MCF 10A (cell line): ENCODE data around the gene NBPF20. TPM values are rescaled to one million over a fixed set of nuclear protein-coding genes. Genes with fewer than 3 reads are reported as not detected.
A peak's percentile ranks its signal among the peaks of the same experiment; 100 is the strongest.
"Not testable (repeated sequence)": the region's sequence is repeated elsewhere in the genome, so short reads cannot be mapped to it uniquely, and the experiment has no call there.

Source experiments
- BruUV-seq: library from RNA; stranded (reverse); fragments of 400-500 nt; replicated peaks from 2 replicates; lab custom pipeline; 2021; lab: Mats Ljungman, UMichigan
- CTCF ChIA-PET: fragments of 300-600 bp; sonication (Branson Sonifier 250); formaldehyde crosslinking; extraction: SDS; loops from one replicate; lab custom pipeline; 2021; ENCODE audit warnings: antibody characterized with exemption, inconsistent platforms; lab: Yijun Ruan, JAX
- POLR2A ChIA-PET: fragments of 300-600, 350-650 bp; sonication (Branson Sonifier 250); formaldehyde crosslinking; extraction: SDS; loops from one replicate; lab custom pipeline; 2020; ENCODE audit warnings: antibody characterized with exemption, inconsistent platforms; lab: Yijun Ruan, JAX
- DNase-seq: peaks from one replicate; pipeline ENCODE4 v3.0.0-alpha.2; 2018; ENCODE audit not compliant: unreplicated experiment
- H3K27ac Mint-ChIP-seq: one replicate; pipeline ENCODE4 v1.8.0; 2022; ENCODE audit warnings: mild to moderate bottlenecking, low read depth, mixed read lengths; ENCODE audit not compliant: unreplicated experiment
- H3K27me3 Mint-ChIP-seq: one replicate; pipeline ENCODE4 v1.8.0; 2022; ENCODE audit warnings: mixed read lengths; ENCODE audit not compliant: insufficient read depth, unreplicated experiment
- H3K36me3 Mint-ChIP-seq: one replicate; pipeline ENCODE4 v1.8.0; 2022; ENCODE audit warnings: mild to moderate bottlenecking, moderate library complexity, mixed read lengths; ENCODE audit not compliant: insufficient read depth, unreplicated experiment
- H3K4me1 Mint-ChIP-seq: one replicate; pipeline ENCODE4 v1.8.0; 2022; ENCODE audit warnings: mixed read lengths; ENCODE audit not compliant: insufficient read depth, unreplicated experiment
- H3K4me3 Mint-ChIP-seq: one replicate; pipeline ENCODE4 v1.8.0; 2022; ENCODE audit warnings: mild to moderate bottlenecking, moderate library complexity, mixed read lengths; ENCODE audit not compliant: unreplicated experiment
- H3K9me3 Mint-ChIP-seq: one replicate; pipeline ENCODE4 v1.8.0; 2022; ENCODE audit warnings: mixed read lengths; ENCODE audit not compliant: unreplicated experiment
- intact Hi-C: fragments of 100-400 bp; cut with micrococcal nuclease; formaldehyde crosslinking; loops from 2 replicates; pipeline ENCODE4 v1.14.1; 2022
- total RNA-seq: library from RNA; stranded (reverse); gene quantifications from 2 replicates; pipeline ENCODE4 v1.2.3, GENCODE V29; 2022

NBPF20 gene
- total RNA-seq, 1 experiment from 2014 or later: 8.3 TPM

GRCh38 chr1:145460684-145461083, 35.3 kb upstream of the NBPF20 start:
- H3K4me3 Mint-ChIP-seq, H3K36me3 Mint-ChIP-seq, DNase-seq, intact Hi-C loops, H3K27me3 Mint-ChIP-seq, H3K4me1 Mint-ChIP-seq, BruUV-seq, CTCF ChIA-PET, H3K9me3 Mint-ChIP-seq, H3K27ac Mint-ChIP-seq, POLR2A ChIA-PET: not testable (repeated sequence)

- BruUV-seq, CTCF ChIA-PET, intact Hi-C loops, H3K27ac Mint-ChIP-seq, H3K9me3 Mint-ChIP-seq, POLR2A ChIA-PET, H3K27me3 Mint-ChIP-seq, DNase-seq, H3K4me3 Mint-ChIP-seq, H3K4me1 Mint-ChIP-seq, H3K36me3 Mint-ChIP-seq: not testable (repeated sequence)
These were observed 34.6 kb upstream of the NBPF20 start for GRCh38 chr1:145460048-145460447.

- H3K27ac Mint-ChIP-seq, POLR2A ChIA-PET, H3K27me3 Mint-ChIP-seq, H3K4me3 Mint-ChIP-seq, H3K9me3 Mint-ChIP-seq, H3K36me3 Mint-ChIP-seq, BruUV-seq, DNase-seq, intact Hi-C loops, H3K4me1 Mint-ChIP-seq, CTCF ChIA-PET: not testable (repeated sequence)
These were observed 34.2 kb upstream of the NBPF20 start for GRCh38 chr1:145459591-145459990.

GRCh38 chr1:145459063-145459462, 33.7 kb upstream of the NBPF20 start:
- H3K9me3 Mint-ChIP-seq, intact Hi-C loops, CTCF ChIA-PET, POLR2A ChIA-PET, H3K27ac Mint-ChIP-seq, BruUV-seq, H3K36me3 Mint-ChIP-seq, H3K4me1 Mint-ChIP-seq, DNase-seq, H3K4me3 Mint-ChIP-seq, H3K27me3 Mint-ChIP-seq: not testable (repeated sequence)

- CTCF ChIA-PET: not testable (repeated sequence)
These were observed 29.4 kb upstream of the NBPF20 start for GRCh38 chr1:145454824-145455177.

GRCh38 chr1:145453873-145454823, 28.7 kb upstream of the NBPF20 start:
- intact Hi-C loops, H3K27ac Mint-ChIP-seq, H3K36me3 Mint-ChIP-seq, CTCF ChIA-PET, POLR2A ChIA-PET, BruUV-seq, H3K9me3 Mint-ChIP-seq, H3K4me3 Mint-ChIP-seq, H3K4me1 Mint-ChIP-seq, DNase-seq: not testable (repeated sequence)
- peaks cover 15% of the 10 kb centered on the region for H3K27me3 Mint-ChIP-seq

More at GRCh38 chr1:145454824-145455177, 29.4 kb upstream of the NBPF20 start:
- DNase-seq, BruUV-seq, H3K4me3 Mint-ChIP-seq, H3K27ac Mint-ChIP-seq, intact Hi-C loops, H3K9me3 Mint-ChIP-seq, H3K36me3 Mint-ChIP-seq, H3K4me1 Mint-ChIP-seq, POLR2A ChIA-PET: not testable (repeated sequence)
- peaks cover 15% of the 10 kb centered on the region for H3K27me3 Mint-ChIP-seq

GRCh38 chr1:145452506-145452905, 27.1 kb upstream of the NBPF20 start:
- DNase-seq, POLR2A ChIA-PET, H3K4me1 Mint-ChIP-seq, intact Hi-C loops, H3K4me3 Mint-ChIP-seq, H3K27ac Mint-ChIP-seq, H3K36me3 Mint-ChIP-seq, CTCF ChIA-PET, H3K9me3 Mint-ChIP-seq, BruUV-seq: not testable (repeated sequence)
- peaks cover 11% of the 10 kb centered on the region for H3K27me3 Mint-ChIP-seq

GRCh38 chr1:145451914-145452313, 26.5 kb upstream of the NBPF20 start:
- POLR2A ChIA-PET, H3K9me3 Mint-ChIP-seq, H3K36me3 Mint-ChIP-seq, CTCF ChIA-PET, H3K4me1 Mint-ChIP-seq, H3K27ac Mint-ChIP-seq, BruUV-seq, H3K4me3 Mint-ChIP-seq, intact Hi-C loops: not testable (repeated sequence)
- H3K27me3 Mint-ChIP-seq: peaks cover 11% of the 10 kb centered on the region
- DNase-seq: peak; percentile 24

- H3K27me3 Mint-ChIP-seq: peaks cover 19% of the 10 kb centered on the region
- BruUV-seq, CTCF ChIA-PET, POLR2A ChIA-PET, H3K36me3 Mint-ChIP-seq, H3K27ac Mint-ChIP-seq, H3K4me3 Mint-ChIP-seq, H3K4me1 Mint-ChIP-seq, H3K9me3 Mint-ChIP-seq, DNase-seq, intact Hi-C loops: not testable (repeated sequence)
These were observed 19.8 kb upstream of the NBPF20 start for GRCh38 chr1:145445219-145445618.
